Left ventricle myocardium inferior (tissue), 1 donor: Measurements from ENCODE around the gene NDRG4. TPM values are rescaled to one million over a fixed set of nuclear protein-coding genes. Genes with fewer than 3 reads are reported as not detected.
"Not testable (repeated sequence)": the region's sequence is repeated elsewhere in the genome, so short reads cannot be mapped to it uniquely, and the experiment has no call there.

Source experiments
- DNase-seq: peaks from one replicate; pipeline ENCODE4 v3.0.0-alpha.2; 2020
- H3K27ac ChIP-seq: fragments of 200-600 bp; replicated peaks from 2 replicates; pipeline ENCODE4 v1.8.0; 2021
- H3K27me3 ChIP-seq: fragments of 200-600 bp; 2 replicates; pipeline ENCODE4 v1.8.0; 2021; ENCODE audit warnings: low read depth
- H3K36me3 ChIP-seq: fragments of 200-600 bp; 2 replicates; pipeline ENCODE4 v1.8.0; 2021
- H3K4me1 ChIP-seq: fragments of 200-600 bp; 2 replicates; pipeline ENCODE4 v1.8.0; 2021
- H3K4me3 ChIP-seq: fragments of 200-600 bp; 2 replicates; pipeline ENCODE4 v1.8.0; 2021; ENCODE audit warnings: mild to moderate bottlenecking, moderate library complexity
- H3K9me3 ChIP-seq: fragments of 200-600 bp; replicated peaks from 2 replicates; pipeline ENCODE4 v1.8.0; 2021
- CTCF ChIP-seq: fragments of 200-600 bp; IDR thresholded peaks from 2 replicates; pipeline ENCODE4 v1.8.0; 2021; ENCODE audit warnings: antibody characterized with exemption, mild to moderate bottlenecking, borderline replicate concordance
- intact Hi-C: fragments of 100-400 bp; cut with micrococcal nuclease; formaldehyde crosslinking; loops from one replicate; pipeline ENCODE4 v1.11.0; 2022
- total RNA-seq: library from RNA; stranded (reverse); fragmentation: NEBNext Ultra II Directional; extraction: Animal tissue kit (Norgen Biotek cat#: 25700); gene quantifications from one replicate; pipeline ENCODE4 v1.2.1, GENCODE V29; 2021
- donor health status: DM: no; HTN: yes; CAD: no; lungs with severe emphysema.

NDRG4 gene
- total RNA-seq, 1 donor from 2014 or later: 763 TPM

- intact Hi-C loops: no loop called here
- H3K4me3 ChIP-seq: no peak overlapping the region
- H3K27ac ChIP-seq: peak overlapping the region; percentile 66
- no peaks in the 10 kb centered on the region for H3K27me3 ChIP-seq
- peaks cover 91% of the 10 kb centered on the region for H3K4me1 ChIP-seq
- TF ChIP-seq CTCF: no peak
- DNase-seq: no peak
- H3K9me3 ChIP-seq: no peaks in the 10 kb centered on the region
- no peaks in the 10 kb centered on the region for H3K36me3 ChIP-seq
Measured at GRCh38 chr16:58481931-58482330, 18.0 kb upstream of the NDRG4 start.

GRCh38 chr16:58485184-58485887 is 14.6 kb upstream of the NDRG4 start:
- Histone ChIP-seq H3K4me1 (peaks cover 78% of the 10 kb centered on the region), H3K27ac (peak overlapping the region; percentile 86), H3K36me3 (peaks cover 3% of the 10 kb centered on the region), H3K9me3 (no peaks in the 10 kb centered on the region), H3K4me3 (peak overlapping the region; percentile 19), H3K27me3 (no peaks in the 10 kb centered on the region)
- DNase-seq: no peak
- intact Hi-C loops: loop anchor here (5.0 kb wide), 1 partner anchor 148 kb away; no protein-coding TSS in a partner anchor
- TF ChIP-seq CTCF: no peak

GRCh38 chr16:58487566-58488351 is 12.2 kb upstream of the NDRG4 start:
- Histone ChIP-seq H3K4me3 (peak overlapping the region; percentile 47), H3K36me3 (peaks cover 8% of the 10 kb centered on the region), H3K27ac (peak overlapping the region; percentile 86), H3K9me3 (no peaks in the 10 kb centered on the region), H3K4me1 (peaks cover 66% of the 10 kb centered on the region), H3K27me3 (no peaks in the 10 kb centered on the region)
- TF ChIP-seq CTCF: peak; percentile 95
- intact Hi-C loops: loop anchor here (5.0 kb wide), 1 partner anchor 150 kb away; no protein-coding TSS in a partner anchor
- DNase-seq: peak; percentile 88

GRCh38 chr16:58488531-58488930 is 11.4 kb upstream of the NDRG4 start:
- Histone ChIP-seq H3K9me3 (no peaks in the 10 kb centered on the region), H3K27ac (peak overlapping the region; percentile 86), H3K27me3 (no peaks in the 10 kb centered on the region), H3K4me3 (no peak overlapping the region), H3K4me1 (peaks cover 69% of the 10 kb centered on the region), H3K36me3 (peaks cover 8% of the 10 kb centered on the region)
- intact Hi-C loops: loop anchor here (5.0 kb wide), 1 partner anchor 151 kb away; no protein-coding TSS in a partner anchor
- DNase-seq: no peak
- no peak for TF ChIP-seq CTCF

GRCh38 chr16:58490065-58490464 is 9.9 kb upstream of the NDRG4 start:
- intact Hi-C loops: no loop called here
- DNase-seq: no peak

GRCh38 chr16:58490539-58490938 is 9.4 kb upstream of the NDRG4 start:
- H3K9me3 ChIP-seq, DNase-seq, H3K27me3 ChIP-seq, intact Hi-C loops, H3K4me3 ChIP-seq: not testable (repeated sequence)
- H3K27ac ChIP-seq: peak overlapping the region; percentile 16
- peaks cover 14% of the 10 kb centered on the region for H3K36me3 ChIP-seq
- peaks cover 69% of the 10 kb centered on the region for H3K4me1 ChIP-seq

More at GRCh38 chr16:58490065-58490464, 9.9 kb upstream of the NDRG4 start:
- no peaks in the 10 kb centered on the region for H3K9me3 ChIP-seq
- H3K27me3 ChIP-seq: no peaks in the 10 kb centered on the region
- peak overlapping the region; percentile 16 for H3K27ac ChIP-seq
- H3K4me3 ChIP-seq: no peak overlapping the region
- no peak for TF ChIP-seq CTCF
- peaks cover 14% of the 10 kb centered on the region for H3K36me3 ChIP-seq
- H3K4me1 ChIP-seq: peaks cover 69% of the 10 kb centered on the region
